ENCODE results near the gene NOS1AP.

The NOS1AP gene

GRCh38 chr1:162294015-162294414, 224.5 kb downstream of the NOS1AP start:
- DNase-seq (ENCODE audit: low read depth in 2 of 2) = no peak

- no peak for DNase-seq (ENCODE audit: low read depth in 2 of 2)
Observed at GRCh38 chr1:162297208-162297607, 227.7 kb downstream of the NOS1AP start.

- no peak for DNase-seq (ENCODE audit: low read depth in 2 of 2)
Observed at GRCh38 chr1:162298266-162298665, 228.8 kb downstream of the NOS1AP start.

GRCh38 chr1:162299018-162299417, 229.5 kb downstream of the NOS1AP start:
- DNase-seq (ENCODE audit: low read depth in 2 of 2) = no peak

GRCh38 chr1:162300057-162300917, 230.8 kb downstream of the NOS1AP start:
- no peak for DNase-seq (ENCODE audit: low read depth in 2 of 2)

- no peak for DNase-seq (ENCODE audit: low read depth in 2 of 2)
Observed at GRCh38 chr1:162301696-162302095, 232.2 kb downstream of the NOS1AP start.

- DNase-seq (ENCODE audit: low read depth in 2 of 2) = no peak
Observed at GRCh38 chr1:162302306-162303003, 233.0 kb downstream of the NOS1AP start.

- peak; percentile 49 to 57 for DNase-seq (ENCODE audit: low read depth in 2 of 2)
Observed at GRCh38 chr1:162303004-162303344, 233.5 kb downstream of the NOS1AP start.

GRCh38 chr1:162304736-162305135, 235.2 kb downstream of the NOS1AP start:
- no peak for DNase-seq (ENCODE audit: low read depth in 2 of 2)

- DNase-seq (ENCODE audit: low read depth in 2 of 2) = no peak
Observed at GRCh38 chr1:162305969-162306368, 236.5 kb downstream of the NOS1AP start.

GRCh38 chr1:162310337-162310736, 240.8 kb downstream of the NOS1AP start:
- no peak for DNase-seq (ENCODE audit: low read depth in 2 of 2)

- no peak for DNase-seq (ENCODE audit: low read depth in 2 of 2)
Observed at GRCh38 chr1:162314206-162314605, 244.7 kb downstream of the NOS1AP start.

- no peak for DNase-seq (ENCODE audit: low read depth in 2 of 2)
Observed at GRCh38 chr1:162315673-162316072, 246.2 kb downstream of the NOS1AP start.

GRCh38 chr1:162316187-162316586, 246.7 kb downstream of the NOS1AP start:
- no peak for DNase-seq (ENCODE audit: low read depth in 2 of 2)

GRCh38 chr1:162317621-162318020, 248.1 kb downstream of the NOS1AP start:
- DNase-seq (ENCODE audit: low read depth in 2 of 2) = no peak

GRCh38 chr1:162319493-162320175, 250.1 kb downstream of the NOS1AP start:
- DNase-seq (ENCODE audit: low read depth in 2 of 2) = no peak

GRCh38 chr1:162321809-162322422, 252.4 kb downstream of the NOS1AP start:
- no peak for DNase-seq (ENCODE audit: low read depth in 2 of 2)

GRCh38 chr1:162323023-162323422, 253.5 kb downstream of the NOS1AP start:
- no peak for DNase-seq (ENCODE audit: low read depth in 2 of 2)

- no peak for DNase-seq (ENCODE audit: low read depth in 2 of 2)
Observed at GRCh38 chr1:162324396-162324795, 254.9 kb downstream of the NOS1AP start.

- no peak for DNase-seq (ENCODE audit: low read depth in 2 of 2)
Observed at GRCh38 chr1:162326559-162326958, 257.1 kb downstream of the NOS1AP start.

- no peak for DNase-seq (ENCODE audit: low read depth in 2 of 2)
Observed at GRCh38 chr1:162327144-162327787, 257.8 kb downstream of the NOS1AP start.

GRCh38 chr1:162327788-162328165, 258.3 kb downstream of the NOS1AP start:
- no peak for DNase-seq (ENCODE audit: low read depth in 2 of 2)

All from fibroblast of skin of left quadriceps (primary cell).